Omental fat pad (tissue), 4 donors: ENCODE data around the gene CHI3L1. TPM values are rescaled to one million over a fixed set of nuclear protein-coding genes. Genes with fewer than 3 reads are reported as not detected.

Source experiments
- ATAC-seq: fragments of 150-250 bp; one replicate; pipeline ENCODE4 v1.9.1; 2016; ENCODE audit warnings: mild to moderate bottlenecking, moderate library complexity; ENCODE audit not compliant: low FRiP score
- DNase-seq: peaks from one replicate; pipeline ENCODE4 v3.0.0-alpha.2; 2019; ENCODE audit warnings: low spot score
- total RNA-seq, 4 donors: library from RNA; depleted of rRNA; stranded (reverse); fragments of >200 nt; gene quantifications; one replicate each; pipeline ENCODE4 v1.1.0, GENCODE V29; 2016
- TF ChIP-seq, protein P1 (sequence below), 3 donors: fragments of 450-650 bp; IDR thresholded peaks; one replicate each; pipeline ENCODE4 v1.5.1; 2016 to 2017; ENCODE audit warnings: antibody characterized with exemption in 3 of 3, mild to moderate bottlenecking in 3 of 3, moderate library complexity in 2 of 3

CHI3L1 gene
- total RNA-seq, 4 donors from 2014 or later, result 0.47 to 338 (median 124) TPM

DNA sequence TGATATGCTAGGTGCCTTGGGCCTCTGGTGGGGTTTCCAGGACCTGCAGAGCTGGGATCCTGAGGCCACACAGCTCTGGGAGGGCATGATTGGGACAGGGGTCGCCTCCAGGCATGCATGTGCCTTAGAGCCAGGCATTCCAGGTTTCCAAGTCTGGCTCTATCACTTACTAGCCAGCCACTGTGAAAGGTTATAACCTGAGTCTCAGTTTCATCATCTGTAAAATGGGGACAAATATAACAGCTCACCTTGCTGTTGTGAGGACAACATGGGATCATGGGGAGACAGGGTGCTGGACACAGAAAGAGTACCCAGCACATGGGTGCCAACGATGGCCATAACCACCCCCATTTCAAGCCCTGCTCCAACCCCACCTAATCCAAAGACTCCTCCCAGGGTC is 2.7 kb downstream of the CHI3L1 start:
- DNase-seq (no peak), ATAC-seq (no peak)
- TF ChIP-seq, protein P1, sequence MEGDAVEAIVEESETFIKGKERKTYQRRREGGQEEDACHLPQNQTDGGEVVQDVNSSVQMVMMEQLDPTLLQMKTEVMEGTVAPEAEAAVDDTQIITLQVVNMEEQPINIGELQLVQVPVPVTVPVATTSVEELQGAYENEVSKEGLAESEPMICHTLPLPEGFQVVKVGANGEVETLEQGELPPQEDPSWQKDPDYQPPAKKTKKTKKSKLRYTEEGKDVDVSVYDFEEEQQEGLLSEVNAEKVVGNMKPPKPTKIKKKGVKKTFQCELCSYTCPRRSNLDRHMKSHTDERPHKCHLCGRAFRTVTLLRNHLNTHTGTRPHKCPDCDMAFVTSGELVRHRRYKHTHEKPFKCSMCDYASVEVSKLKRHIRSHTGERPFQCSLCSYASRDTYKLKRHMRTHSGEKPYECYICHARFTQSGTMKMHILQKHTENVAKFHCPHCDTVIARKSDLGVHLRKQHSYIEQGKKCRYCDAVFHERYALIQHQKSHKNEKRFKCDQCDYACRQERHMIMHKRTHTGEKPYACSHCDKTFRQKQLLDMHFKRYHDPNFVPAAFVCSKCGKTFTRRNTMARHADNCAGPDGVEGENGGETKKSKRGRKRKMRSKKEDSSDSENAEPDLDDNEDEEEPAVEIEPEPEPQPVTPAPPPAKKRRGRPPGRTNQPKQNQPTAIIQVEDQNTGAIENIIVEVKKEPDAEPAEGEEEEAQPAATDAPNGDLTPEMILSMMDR (IDR thresholded peaks at IDR 0.05), result no peak

DNA sequence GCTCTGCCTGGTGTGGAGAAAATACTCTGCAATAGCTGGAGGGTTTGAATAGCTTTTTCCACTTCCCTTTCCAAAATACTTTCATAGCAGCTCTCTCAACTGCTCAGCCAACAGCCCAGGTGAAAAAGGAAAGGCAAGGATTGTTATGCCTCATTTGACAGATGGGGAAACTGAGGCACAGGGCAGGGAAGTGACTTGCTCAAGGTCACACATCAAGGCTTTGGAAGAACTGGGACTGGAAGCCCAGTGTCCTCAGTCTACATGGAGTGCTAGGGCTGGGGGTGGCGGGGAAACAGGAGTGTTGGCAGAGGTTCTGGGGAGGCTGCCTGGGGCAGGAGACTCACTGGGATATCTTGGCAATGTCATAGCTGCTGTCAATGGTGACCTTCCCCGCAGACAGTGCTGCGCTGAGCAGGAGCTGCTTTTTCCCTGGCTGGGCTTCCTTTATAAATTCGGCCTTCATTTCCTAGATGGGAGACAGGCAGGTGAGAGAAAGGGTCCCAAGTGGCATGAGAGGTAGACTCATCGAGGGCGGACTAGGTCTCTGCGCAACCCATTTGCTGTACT is 4.0 kb downstream of the CHI3L1 start:
- ATAC-seq (no peak), DNase-seq (no peak)
- TF ChIP-seq, protein P1 (IDR thresholded peaks at IDR 0.05), result no peak

DNA sequence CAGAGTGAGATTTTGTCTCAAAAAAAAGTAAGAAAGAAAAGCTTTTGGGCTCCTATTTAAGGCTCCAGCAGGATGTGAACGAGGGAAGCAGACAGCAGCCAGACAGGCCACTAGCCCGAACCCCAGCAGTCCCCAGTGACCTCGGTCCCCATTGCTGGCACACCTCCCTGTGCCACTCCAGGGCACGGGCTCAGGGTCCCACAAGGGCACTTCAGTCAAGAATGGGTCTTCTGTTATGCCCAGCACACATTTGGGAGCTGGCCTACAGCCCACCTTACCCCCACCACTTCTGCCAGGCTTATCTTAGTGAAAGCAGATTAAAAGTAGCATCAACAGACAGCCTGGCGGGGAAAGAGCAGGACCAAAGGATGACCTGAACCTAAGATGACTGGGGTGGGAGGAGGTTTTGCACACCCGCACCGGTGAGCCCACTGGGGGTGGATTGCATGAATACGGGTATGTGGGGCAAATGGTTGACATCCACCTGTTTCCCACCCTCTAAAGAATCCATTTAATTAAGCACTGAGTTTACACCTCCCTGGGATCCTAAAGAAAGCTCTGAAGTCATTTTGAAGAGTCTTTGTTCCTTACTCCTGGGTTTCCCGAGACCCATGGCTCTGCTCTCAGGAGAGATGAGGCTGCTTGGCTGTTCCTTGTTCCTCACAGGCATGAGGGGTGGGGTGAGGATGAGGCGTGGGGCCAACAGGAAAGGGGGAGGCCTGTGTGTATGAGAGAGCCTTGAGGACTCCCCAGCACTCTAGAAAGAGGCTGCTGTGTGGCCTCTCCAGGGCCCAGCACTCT is 4.7 kb downstream of the CHI3L1 start:
- DNase-seq (no peak), ATAC-seq (no peak)

DNA sequence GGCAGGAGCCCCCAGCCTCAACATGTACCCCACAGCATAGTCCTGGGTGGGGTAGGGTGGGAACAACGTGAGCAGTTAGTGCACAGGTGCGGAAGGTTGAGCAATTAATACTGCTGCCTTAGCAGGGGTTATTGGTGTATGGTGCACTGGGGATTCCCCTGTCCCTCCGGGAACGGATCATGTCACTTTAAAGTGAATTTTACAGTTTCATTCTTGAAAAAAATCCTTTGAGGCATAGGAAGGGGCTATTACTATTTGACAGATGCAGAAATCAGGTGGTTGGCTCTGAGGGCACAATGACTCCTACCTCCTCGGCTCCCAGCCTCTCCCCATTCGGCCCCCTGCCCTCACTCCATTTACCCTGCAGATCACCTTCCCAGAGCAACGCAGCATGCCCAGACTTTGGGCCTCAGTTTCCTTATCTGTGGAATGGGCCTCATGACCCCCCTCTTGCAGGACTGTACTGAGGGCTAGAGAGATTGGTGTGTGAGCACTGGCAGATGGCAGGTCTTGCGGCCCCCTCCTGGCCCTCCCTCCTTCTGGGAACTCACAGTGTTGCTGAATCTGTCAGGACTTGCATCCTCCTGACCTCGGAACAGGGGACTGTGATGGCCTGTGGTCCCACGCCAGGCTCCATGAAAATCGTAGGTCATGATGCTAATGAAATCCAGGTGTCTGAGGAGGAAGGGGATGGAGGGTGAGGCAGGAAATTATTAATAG is 5.7 kb downstream of the CHI3L1 start:
- DNase-seq (no peak), ATAC-seq (no peak)

More for the DNA sequence above, 4.7 kb downstream of the CHI3L1 start:
- TF ChIP-seq, protein P1 (IDR thresholded peaks at IDR 0.05), result no peak

DNA sequence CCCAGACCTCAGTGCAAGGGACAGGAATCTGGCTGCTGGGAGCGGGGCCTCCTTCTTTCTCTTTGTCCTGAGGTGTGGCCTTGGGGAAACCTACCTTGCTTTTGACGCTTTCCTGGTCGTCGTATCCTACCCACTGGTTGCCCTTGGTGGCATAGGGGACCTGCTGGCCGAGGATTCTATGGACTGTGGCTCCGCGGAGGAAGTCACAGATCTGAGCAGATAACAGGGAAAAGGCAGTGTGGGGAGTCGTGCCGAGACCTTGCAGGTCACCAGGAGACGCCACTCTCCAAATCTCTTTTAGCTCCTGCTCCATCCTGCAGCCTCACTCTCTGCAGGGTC is 6.9 kb downstream of the CHI3L1 start:
- ATAC-seq (no peak), DNase-seq (no peak)
- TF ChIP-seq, protein P1 (IDR thresholded peaks at IDR 0.05), result no peak

More for the DNA sequence above, 5.7 kb downstream of the CHI3L1 start:
- TF ChIP-seq, protein P1 (IDR thresholded peaks at IDR 0.05), result no peak

DNA sequence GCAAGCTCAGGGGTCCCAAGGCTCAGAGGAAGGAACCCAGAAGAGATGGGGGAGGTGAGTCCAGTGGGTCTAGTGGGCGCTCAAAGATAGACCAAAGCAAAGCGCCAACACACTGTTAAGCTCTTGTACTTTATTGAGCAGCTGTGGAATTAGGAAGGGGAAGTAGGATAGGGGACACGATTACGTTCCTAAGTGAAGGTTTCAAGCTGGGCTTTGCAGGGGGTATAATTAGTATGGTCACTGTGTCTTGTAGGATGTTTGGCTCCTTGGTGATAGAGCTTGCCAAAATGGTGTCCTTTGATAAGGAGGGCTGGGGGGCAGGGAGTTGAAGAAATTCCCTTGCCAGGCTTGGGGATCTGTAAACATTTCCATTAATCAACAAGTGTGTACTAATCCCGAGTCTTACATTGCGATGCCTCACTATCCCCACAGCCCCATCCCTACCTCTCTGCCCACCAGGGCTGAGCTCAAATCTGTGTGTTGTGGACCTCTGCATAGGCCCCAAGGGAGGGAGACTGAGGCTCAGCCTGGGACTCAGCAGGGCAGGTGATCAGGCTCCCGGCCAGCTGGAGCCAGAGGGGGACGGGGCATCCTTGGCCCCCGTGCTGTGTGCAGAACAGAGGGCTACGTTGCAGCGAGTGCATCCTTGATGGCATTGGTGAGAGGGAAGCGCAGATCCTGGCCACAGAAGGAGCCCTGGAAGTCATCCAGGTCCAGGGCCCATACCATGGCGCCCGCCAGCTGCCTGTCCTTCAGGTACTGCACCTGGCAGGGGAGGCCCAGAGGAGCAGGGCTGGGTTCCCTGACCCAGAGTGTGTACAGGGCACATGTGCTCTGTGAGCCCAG is 7.5 kb downstream of the CHI3L1 start:
- DNase-seq, result no peak
- TF ChIP-seq, protein P1 (IDR thresholded peaks at IDR 0.05), result no peak
- ATAC-seq, result no peak
